OCI-M2 (cell line): Measurements from ENCODE around the gene KAT8.

ENCODE experiments used
- DNase-seq: peaks from one replicate; lab custom pipeline; 2025; ENCODE audit not compliant: unreplicated experiment; lab: John Stamatoyannopoulos, UW

The KAT8 gene

GRCh38 chr16:31106509-31107464, 10.7 kb upstream of the KAT8 start:
- DNase-seq = no peak

GRCh38 chr16:31107465-31107867, 10.0 kb upstream of the KAT8 start:
- DNase-seq = no peak

GRCh38 chr16:31108035-31108793, 9.2 kb upstream of the KAT8 start, which contains the start of gene BCKDK:
BCKDK (plus strand) TSS chr16:31108386; CDS start chr16:31109224, 838 bp downstream.
- peak; percentile 31 for DNase-seq

GRCh38 chr16:31108794-31109558, 8.5 kb upstream of the KAT8 start:
- DNase-seq = no peak

- no peak for DNase-seq
These were observed 7.8 kb upstream of the KAT8 start for GRCh38 chr16:31109622-31110021.

- DNase-seq = no peak
These were observed 7.1 kb upstream of the KAT8 start for GRCh38 chr16:31110106-31111034.

- no peak for DNase-seq
These were observed 5.5 kb upstream of the KAT8 start for GRCh38 chr16:31111881-31112466.

GRCh38 chr16:31112711-31113110, 4.8 kb upstream of the KAT8 start:
- DNase-seq = no peak

- no peak for DNase-seq
These were observed 4.0 kb upstream of the KAT8 start for GRCh38 chr16:31113121-31114120.

- no peak for DNase-seq
These were observed 3.0 kb upstream of the KAT8 start for GRCh38 chr16:31114468-31114867.

GRCh38 chr16:31118223-31119155, 1.0 kb downstream of the KAT8 start:
- DNase-seq = no peak

GRCh38 chr16:31120129-31120528, 2.7 kb downstream of the KAT8 start:
- no peak for DNase-seq

- DNase-seq = no peak
These were observed 8.4 kb downstream of the KAT8 start for GRCh38 chr16:31125844-31126243.

- no peak for DNase-seq
These were observed 9.7 kb downstream of the KAT8 start for GRCh38 chr16:31127182-31127581.

- DNase-seq = peak; percentile 32
These were observed 11.5 kb downstream of the KAT8 start for GRCh38 chr16:31128711-31129567.

- DNase-seq = no peak
These were observed 12.3 kb downstream of the KAT8 start for GRCh38 chr16:31129568-31130335.
